ENCODE measurements around the gene SENP3. TPM values are rescaled to one million over a fixed set of nuclear protein-coding genes. Genes with fewer than 3 reads are reported as not detected.

Gene SENP3
- polyA plus RNA-seq, 6 donors from 2014 or later, result 16.0 to 21.9 (median 18.2) TPM

DNA sequence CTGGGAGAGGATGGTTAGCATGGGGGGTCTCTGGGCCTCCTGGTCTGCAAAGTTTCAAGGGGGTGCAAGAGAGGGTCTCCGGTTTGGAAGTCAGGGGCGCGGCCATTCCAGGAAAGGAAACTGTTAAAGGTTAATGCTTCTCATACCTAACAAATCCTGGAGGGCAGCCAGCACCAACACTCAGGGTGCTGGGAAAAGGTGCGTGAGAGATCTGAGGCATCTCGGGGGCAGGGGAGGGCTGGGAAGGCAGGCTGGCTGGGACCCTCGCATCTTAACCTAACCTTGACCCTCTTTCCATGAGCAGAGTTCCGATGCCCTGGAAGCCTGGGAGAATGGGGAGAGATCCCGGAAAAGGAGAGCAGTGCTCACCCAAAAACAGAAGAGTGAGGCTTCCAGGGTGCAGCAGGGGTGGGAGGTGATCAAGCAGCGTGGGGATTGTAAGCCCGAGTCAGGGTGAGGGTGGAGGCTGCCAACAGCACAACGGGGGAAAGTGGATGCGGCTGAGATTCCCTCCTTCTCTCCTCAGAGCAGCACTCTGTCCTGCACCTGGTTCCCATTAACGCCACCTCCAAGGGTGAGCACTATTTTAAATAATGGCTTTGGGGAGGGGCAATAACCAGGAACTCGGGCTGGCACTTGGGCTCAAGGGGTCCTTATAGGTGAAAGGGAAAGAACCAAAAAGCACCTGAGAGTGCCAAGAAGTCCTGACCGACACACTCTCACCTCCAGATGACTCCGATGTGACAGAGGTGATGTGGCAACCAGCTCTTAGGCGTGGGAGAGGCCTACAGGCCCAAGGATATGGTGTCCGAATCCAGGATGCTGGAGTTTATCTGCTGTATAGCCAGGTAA is 2.2 kb upstream of the SENP3 start:
- no peaks in the 10 kb centered on the region for H3K36me3 Mint-ChIP-seq
- H3K27me3 Mint-ChIP-seq, result no peaks in the 10 kb centered on the region
- ATAC-seq (ENCODE audit: low read depth in 2 of 2) (no peak), DNase-seq (no peak)
- peak overlapping the region; percentile 83 to 99 (median 98) for H3K27ac Mint-ChIP-seq
- H3K9me3 Mint-ChIP-seq, result no peaks in the 10 kb centered on the region
- peaks cover 58 to 67% (median 66%) of the 10 kb centered on the region in 3 donors for H3K4me1 Mint-ChIP-seq
- H3K4me3 Mint-ChIP-seq, result peak overlapping the region; percentile 90 to 98 (median 96)

DNA sequence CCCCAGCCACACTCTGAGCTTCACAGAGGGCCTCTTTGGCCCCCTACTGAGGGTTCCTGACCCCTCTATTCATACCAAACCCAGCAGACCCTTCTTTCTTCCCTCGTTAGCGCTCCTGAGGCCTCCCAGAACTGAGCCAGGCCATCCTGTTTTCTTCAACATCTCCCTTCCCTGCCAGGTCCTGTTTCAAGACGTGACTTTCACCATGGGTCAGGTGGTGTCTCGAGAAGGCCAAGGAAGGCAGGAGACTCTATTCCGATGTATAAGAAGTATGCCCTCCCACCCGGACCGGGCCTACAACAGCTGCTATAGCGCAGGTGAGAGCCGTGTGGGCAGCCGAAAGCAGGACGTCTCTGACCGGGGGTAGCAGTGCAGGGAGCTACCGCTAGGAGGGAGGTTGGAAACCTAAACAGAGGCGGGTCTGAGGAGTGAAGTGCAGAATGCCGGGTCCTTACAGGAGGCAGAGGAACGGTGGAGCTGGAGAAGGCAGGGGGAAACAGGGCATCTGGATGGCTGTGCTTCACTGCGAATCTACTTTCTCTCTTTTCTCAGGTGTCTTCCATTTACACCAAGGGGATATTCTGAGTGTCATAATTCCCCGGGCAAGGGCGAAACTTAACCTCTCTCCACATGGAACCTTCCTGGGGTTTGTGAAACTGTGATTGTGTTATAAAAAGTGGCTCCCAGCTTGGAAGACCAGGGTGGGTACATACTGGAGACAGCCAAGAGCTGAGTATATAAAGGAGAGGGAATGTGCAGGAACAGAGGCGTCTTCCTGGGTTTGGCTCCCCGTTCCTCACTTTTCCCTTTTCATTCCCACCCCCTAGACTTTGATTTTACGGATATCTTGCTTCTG is 1.3 kb upstream of the SENP3 start:
- ATAC-seq (ENCODE audit: low read depth in 2 of 2), result peak; percentile 22 to 27

DNA sequence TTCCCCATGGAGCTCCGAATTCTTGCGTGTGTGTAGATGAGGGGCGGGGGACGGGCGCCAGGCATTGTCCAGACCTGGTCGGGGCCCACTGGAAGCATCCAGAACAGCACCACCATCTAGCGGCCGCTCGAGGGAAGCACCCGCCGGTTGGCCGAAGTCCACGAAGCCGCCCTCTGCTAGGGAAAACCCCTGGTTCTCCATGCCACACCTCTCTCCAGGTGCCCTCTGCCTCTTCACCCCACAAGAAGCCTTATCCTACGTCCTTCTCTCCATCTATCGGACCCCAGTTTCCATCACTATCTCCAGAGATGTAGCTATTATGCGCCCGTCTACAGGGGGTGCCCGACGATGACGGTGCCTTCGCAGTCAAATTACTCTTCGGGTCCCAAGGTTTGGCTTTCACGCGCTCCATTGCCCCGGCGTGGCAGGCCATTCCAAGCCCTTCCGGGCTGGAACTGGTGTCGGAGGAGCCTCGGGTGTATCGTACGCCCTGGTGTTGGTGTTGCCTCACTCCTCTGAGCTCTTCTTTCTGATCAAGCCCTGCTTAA is 617 bp upstream of the SENP3 start:
- Mint-ChIP-seq H3K27ac (peak overlapping the region; percentile 95 to 99 (median 99)), H3K36me3 (no peaks in the 10 kb centered on the region), H3K27me3 (no peaks in the 10 kb centered on the region), H3K4me3 (peak overlapping the region; percentile 90 to 98 (median 96)), H3K9me3 (no peaks in the 10 kb centered on the region), H3K4me1 (peaks cover 49 to 59% (median 54%) of the 10 kb centered on the region in 3 donors)
- DNase-seq (peak; percentile 82), ATAC-seq (ENCODE audit: low read depth in 2 of 2) (peak; percentile 58 to 61)

More for the DNA sequence above, 1.3 kb upstream of the SENP3 start:
- peak overlapping the region; percentile 90 to 98 (median 96) for H3K4me3 Mint-ChIP-seq
- peak overlapping the region; percentile 95 to 99 (median 99) for H3K27ac Mint-ChIP-seq
- H3K27me3 Mint-ChIP-seq, result no peaks in the 10 kb centered on the region
- H3K36me3 Mint-ChIP-seq, result no peaks in the 10 kb centered on the region
- H3K4me1 Mint-ChIP-seq, result peaks cover 52 to 61% (median 58%) of the 10 kb centered on the region in 3 donors
- peak; percentile 66 for DNase-seq
- H3K9me3 Mint-ChIP-seq, result no peaks in the 10 kb centered on the region

DNA sequence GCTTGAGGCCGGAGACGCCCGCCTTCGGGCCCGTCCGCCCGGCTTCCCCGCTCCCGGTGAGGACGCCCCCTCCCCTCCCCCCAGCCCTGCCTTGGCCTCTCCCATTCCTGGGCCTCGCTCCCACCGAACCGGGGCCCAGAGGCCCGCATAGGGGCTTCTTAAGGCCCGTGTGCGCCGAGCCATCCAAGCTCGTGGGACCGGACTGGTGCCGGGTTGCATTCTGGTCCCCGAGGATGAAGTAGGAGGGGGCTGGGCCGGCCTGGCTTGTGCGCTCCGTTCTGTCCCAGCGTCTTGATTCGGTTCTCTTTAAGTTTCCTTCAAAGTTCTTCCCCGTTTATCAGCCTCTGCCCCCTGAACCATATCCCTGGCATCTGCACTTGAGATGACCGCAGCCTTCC is 488 bp downstream of the SENP3 start:
- ATAC-seq (ENCODE audit: low read depth in 2 of 2) (no peak), DNase-seq (no peak)
- Mint-ChIP-seq H3K36me3 (peaks cover 0 to under 1% of the 10 kb centered on the region in 2 donors), H3K4me3 (peak overlapping the region; percentile 87 to 98 (median 90)), H3K27me3 (no peaks in the 10 kb centered on the region), H3K9me3 (no peaks in the 10 kb centered on the region), H3K4me1 (peaks cover 49 to 54% (median 53%) of the 10 kb centered on the region in 3 donors), H3K27ac (peak overlapping the region in 5 of 6 donors; percentile 79 to 99 (median 94))

DNA sequence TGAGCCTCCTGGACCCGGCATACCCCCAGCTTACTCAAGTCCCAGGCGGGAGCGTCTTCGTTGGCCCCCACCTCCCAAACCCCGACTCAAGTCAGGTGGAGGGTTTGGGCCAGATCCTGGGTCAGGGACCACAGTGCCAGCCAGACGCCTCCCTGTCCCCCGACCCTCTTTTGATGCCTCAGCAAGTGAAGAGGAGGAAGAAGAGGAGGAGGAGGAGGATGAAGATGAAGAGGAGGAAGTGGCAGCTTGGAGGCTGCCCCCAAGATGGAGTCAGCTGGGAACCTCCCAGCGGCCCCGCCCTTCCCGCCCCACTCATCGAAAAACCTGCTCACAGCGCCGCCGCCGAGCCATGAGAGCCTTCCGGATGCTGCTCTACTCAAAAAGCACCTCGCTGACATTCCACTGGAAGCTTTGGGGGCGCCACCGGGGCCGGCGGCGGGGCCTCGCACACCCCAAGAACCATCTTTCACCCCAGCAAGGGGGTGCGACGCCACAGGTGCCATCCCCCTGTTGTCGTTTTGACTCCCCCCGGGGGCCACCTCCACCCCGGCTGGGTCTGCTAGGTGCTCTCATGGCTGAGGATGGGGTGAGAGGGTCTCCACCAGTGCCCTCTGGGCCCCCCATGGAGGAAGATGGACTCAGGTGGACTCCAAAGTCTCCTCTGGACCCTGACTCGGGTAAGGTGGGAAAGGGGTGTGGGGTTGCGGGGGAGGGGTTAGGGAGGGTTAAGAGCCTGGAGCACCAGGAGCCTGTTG is 1.6 kb downstream of the SENP3 start:
- Mint-ChIP-seq H3K4me1 (peaks cover 44 to 49% (median 49%) of the 10 kb centered on the region in 3 donors), H3K36me3 (peaks cover 5 to 8% of the 10 kb centered on the region in 2 donors)
- DNase-seq, result no peak

DNA sequence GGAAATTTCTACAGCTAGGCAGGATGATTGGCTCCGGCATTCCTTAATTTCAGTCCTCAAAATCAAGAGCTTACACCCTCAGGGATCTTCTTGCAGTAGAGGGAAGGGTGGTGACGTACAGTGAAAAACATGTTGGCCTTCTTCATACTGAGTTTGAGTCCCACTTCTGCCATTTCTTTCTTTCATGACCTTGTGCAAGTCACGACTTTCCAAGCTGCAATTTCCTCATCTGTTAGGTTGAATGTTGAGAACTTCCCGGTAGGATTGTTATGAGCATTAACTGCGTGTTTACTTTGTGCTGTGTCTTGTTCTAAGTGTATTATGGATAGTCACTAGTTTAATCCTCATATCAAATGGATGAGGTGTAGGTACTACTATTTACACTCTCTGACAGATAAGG is 7.9 kb downstream of the SENP3 start:
- peaks cover 24 to 35% (median 27%) of the 10 kb centered on the region in 3 donors for H3K4me1 Mint-ChIP-seq
- H3K36me3 Mint-ChIP-seq, result peaks cover 5 to 22% of the 10 kb centered on the region in 2 donors
- H3K4me3 Mint-ChIP-seq, result peak overlapping the region in 1 of 8 donors; percentile 39

More for the DNA sequence above, 1.6 kb downstream of the SENP3 start:
- peak overlapping the region in 3 of 6 donors; percentile 47 to 98 (median 59) for H3K27ac Mint-ChIP-seq
- H3K9me3 Mint-ChIP-seq, result no peaks in the 10 kb centered on the region
- H3K27me3 Mint-ChIP-seq, result no peaks in the 10 kb centered on the region
- peak overlapping the region; percentile 69 to 98 (median 90) for H3K4me3 Mint-ChIP-seq
- ATAC-seq (ENCODE audit: low read depth in 2 of 2), result no peak

DNA sequence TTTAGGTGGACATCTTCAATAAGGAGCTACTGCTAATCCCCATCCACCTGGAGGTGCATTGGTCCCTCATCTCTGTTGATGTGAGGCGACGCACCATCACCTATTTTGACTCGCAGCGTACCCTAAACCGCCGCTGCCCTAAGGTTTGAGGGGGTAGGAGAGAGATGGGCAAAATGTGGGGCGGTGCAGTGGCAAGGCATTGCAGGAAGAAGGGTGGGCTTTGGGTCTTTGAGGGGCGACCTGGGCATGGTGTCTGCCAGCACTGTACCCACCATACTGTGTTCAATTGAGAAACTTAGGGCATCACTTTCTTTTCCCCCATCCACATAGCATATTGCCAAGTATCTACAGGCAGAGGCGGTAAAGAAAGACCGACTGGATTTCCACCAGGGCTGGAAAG is 8.6 kb downstream of the SENP3 start:
- no peaks in the 10 kb centered on the region for H3K27me3 Mint-ChIP-seq
- peaks cover 0 to 1% (median 0%) of the 10 kb centered on the region in 7 donors for H3K9me3 Mint-ChIP-seq
- no peak for DNase-seq
- peaks cover 25 to 35% (median 35%) of the 10 kb centered on the region in 3 donors for H3K4me1 Mint-ChIP-seq
- no peak for ATAC-seq (ENCODE audit: low read depth in 2 of 2)
- H3K4me3 Mint-ChIP-seq, result peak overlapping the region in 3 of 8 donors; percentile 21 to 97 (median 69)
- peaks cover 5 to 22% of the 10 kb centered on the region in 2 donors for H3K36me3 Mint-ChIP-seq
- peak overlapping the region in 3 of 6 donors; percentile 93 to 99 (median 94) for H3K27ac Mint-ChIP-seq

More for the DNA sequence above, 7.9 kb downstream of the SENP3 start:
- no peak overlapping the region for H3K27ac Mint-ChIP-seq
- no peaks in the 10 kb centered on the region for H3K27me3 Mint-ChIP-seq
- no peak for ATAC-seq (ENCODE audit: low read depth in 2 of 2)
- peaks cover 0 to 1% (median 0%) of the 10 kb centered on the region in 7 donors for H3K9me3 Mint-ChIP-seq
- DNase-seq, result no peak

DNA sequence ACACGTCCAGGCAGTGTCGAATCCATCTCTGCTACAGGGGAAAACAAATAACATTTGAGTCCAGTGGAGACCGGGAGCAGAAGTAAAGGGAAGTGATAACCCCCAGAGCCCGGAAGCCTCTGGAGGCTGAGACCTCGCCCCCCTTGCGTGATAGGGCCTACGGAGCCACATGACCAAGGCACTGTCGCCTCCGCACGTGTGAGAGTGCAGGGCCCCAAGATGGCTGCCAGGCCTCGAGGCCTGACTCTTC is 10.5 kb downstream of the SENP3 start:
- Mint-ChIP-seq H3K36me3 (peaks cover 14 to 21% of the 10 kb centered on the region in 2 donors), H3K27me3 (no peaks in the 10 kb centered on the region), H3K4me1 (peaks cover 28 to 49% (median 35%) of the 10 kb centered on the region in 3 donors), H3K4me3 (peak overlapping the region; percentile 95 to 100 (median 98)), H3K9me3 (peaks cover 0 to 1% (median 0%) of the 10 kb centered on the region in 7 donors), H3K27ac (peak overlapping the region; percentile 99 to 100 (median 99))
- peak; percentile 82 for ATAC-seq (ENCODE audit: low read depth in 2 of 2)
- no peak for DNase-seq

DNA sequence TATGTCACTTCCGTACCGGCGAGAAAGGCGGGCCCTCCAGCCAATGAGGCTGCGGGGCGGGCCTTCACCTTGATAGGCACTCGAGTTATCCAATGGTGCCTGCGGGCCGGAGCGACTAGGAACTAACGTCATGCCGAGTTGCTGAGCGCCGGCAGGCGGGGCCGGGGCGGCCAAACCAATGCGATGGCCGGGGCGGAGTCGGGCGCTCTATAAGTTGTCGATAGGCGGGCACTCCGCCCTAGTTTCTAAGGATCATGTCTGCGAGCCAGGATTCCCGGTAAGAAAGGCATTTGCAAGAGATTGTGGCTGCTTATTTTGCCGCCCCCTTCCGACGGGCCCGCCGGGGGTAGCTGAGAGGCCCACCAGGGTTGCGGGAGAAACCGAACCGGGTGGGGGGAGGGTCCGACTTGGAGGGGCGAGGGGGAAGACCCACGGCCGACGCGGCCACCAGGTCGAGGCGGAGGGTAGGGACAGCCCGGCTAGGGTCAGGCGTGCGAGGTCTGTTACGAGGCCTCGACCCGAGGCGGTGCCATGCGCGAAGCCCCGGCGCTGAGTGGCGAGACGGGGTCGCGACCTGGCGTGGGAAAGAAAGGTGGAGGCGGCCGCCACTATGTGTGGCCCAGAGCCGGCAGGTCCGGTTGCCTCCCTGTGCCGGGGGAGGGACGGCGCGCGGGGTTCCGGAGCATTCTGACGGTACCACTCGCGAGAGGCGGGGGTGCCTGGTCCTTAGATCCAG is 11.0 kb downstream of the SENP3 start:
- H3K27me3 Mint-ChIP-seq, result no peaks in the 10 kb centered on the region
- DNase-seq, result peak; percentile 100
- peak in 1 of 2 donors; percentile 1 for ATAC-seq (ENCODE audit: low read depth in 2 of 2)
- H3K9me3 Mint-ChIP-seq, result peaks cover 0 to 1% (median 0%) of the 10 kb centered on the region in 7 donors
- H3K4me3 Mint-ChIP-seq, result peak overlapping the region; percentile 95 to 100 (median 98)
- H3K27ac Mint-ChIP-seq, result peak overlapping the region; percentile 99 to 100 (median 99)
- H3K36me3 Mint-ChIP-seq, result peaks cover 15 to 16% of the 10 kb centered on the region in 2 donors
- H3K4me1 Mint-ChIP-seq, result peaks cover 24 to 49% (median 35%) of the 10 kb centered on the region in 3 donors

DNA sequence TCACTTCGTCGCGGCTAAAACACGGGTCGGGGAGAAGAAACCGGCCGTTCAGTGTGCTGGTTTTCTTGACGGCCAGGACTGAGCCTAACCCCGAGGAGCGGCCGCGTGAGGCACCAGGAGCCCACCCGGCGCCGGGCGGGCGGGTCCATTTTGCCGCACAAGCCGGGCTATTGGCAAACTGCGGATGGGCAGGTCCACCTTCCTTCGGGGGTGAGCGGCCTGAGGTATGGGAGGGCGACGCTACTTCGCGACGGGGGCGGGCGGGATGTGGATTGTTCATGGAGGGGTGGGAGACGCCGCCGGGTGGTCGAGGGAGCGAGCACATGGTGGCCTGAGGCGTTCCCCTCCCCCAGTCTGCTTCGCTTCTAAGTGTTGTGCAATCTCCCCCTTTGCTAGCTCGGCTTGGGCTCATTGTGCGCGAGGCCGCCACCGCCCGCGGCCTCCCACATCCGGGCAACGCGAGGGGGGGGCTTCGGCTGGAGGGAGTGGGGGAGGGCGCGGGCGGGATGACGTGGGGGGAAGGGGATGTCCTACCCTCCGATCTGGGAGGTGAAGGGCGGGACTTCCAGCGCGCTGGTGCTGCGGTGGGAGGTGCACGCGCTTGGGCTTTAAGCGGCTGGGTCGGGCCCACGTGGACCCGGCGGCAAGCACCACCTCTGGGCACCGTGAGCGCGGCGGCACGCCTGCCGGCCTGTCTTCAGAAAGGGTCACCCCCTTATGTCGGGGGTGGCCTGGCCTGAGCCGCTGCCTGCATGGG is 11.8 kb downstream of the SENP3 start:
- Mint-ChIP-seq H3K4me1 (peaks cover 24 to 56% (median 41%) of the 10 kb centered on the region in 3 donors), H3K36me3 (peaks cover 15 to 17% of the 10 kb centered on the region in 2 donors), H3K27me3 (no peaks in the 10 kb centered on the region), H3K4me3 (peak overlapping the region; percentile 95 to 100 (median 98)), H3K27ac (peak overlapping the region; percentile 99 to 100 (median 99)), H3K9me3 (peaks cover 0 to 1% (median 0%) of the 10 kb centered on the region in 7 donors)
- peak; percentile 44 to 47 for ATAC-seq (ENCODE audit: low read depth in 2 of 2)
- peak; percentile 88 for DNase-seq

DNA sequence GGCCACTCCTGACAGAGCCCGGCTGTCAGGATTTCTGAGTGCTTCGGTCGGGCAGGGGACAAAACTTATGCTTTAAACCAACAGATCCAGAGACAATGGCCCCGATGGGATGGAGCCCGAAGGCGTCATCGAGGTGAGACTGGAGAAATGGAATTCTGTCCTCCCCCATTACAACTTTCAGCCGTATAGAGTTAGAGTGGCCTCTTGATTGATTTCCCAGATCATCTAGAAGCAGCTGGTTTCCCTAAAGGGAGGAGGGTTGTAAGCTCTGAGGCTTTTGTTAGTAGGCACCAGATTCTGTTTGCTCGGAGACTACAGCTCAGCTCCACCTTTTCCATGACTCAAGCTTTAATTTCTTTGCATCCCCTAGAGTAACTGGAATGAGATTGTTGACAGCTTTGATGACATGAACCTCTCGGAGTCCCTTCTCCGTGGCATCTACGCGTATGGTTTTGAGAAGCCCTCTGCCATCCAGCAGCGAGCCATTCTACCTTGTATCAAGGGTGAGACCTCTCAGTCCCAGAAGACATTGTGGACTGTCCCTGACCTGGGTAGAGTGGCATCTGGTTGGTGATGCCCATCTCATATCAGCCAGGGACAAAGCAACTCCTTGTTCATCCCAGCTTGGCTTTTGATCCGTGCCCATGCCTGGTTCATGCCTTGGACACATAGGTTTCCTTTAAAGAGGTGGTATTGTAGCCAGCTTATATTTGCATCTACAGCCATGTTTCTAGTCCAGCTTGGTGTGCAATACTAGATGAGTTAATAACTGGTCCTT is 12.6 kb downstream of the SENP3 start:
- DNase-seq (no peak), ATAC-seq (ENCODE audit: low read depth in 2 of 2) (no peak)
- Mint-ChIP-seq H3K27me3 (no peaks in the 10 kb centered on the region), H3K36me3 (peaks cover 15 to 17% of the 10 kb centered on the region in 2 donors), H3K9me3 (peaks cover 0 to 1% (median 0%) of the 10 kb centered on the region in 7 donors), H3K4me1 (peaks cover 32 to 64% (median 50%) of the 10 kb centered on the region in 3 donors), H3K4me3 (peak overlapping the region; percentile 95 to 100 (median 98)), H3K27ac (peak overlapping the region; percentile 70 to 100 (median 99))

Measured in naive B cell (primary cell).